Activated effector memory CD4-positive, alpha-beta T cell treated with Interleukin-2 at 50 U/mL for 16 hours (primary cell): ENCODE measurements around the gene MYO1E.
"Not testable (repeated sequence)": the region's sequence is repeated elsewhere in the genome, so short reads cannot be mapped to it uniquely, and the experiment has no call there.

Source experiments
- DNase-seq: peaks from one replicate; pipeline ENCODE4 v3.0.0-alpha.2; 2020

Gene MYO1E

GRCh38 chr15:59180945-59181600, 191.6 kb downstream of the MYO1E start:
- DNase-seq, result no peak

GRCh38 chr15:59179717-59180116, 193.0 kb downstream of the MYO1E start:
- DNase-seq, result no peak

GRCh38 chr15:59178151-59178695, 194.4 kb downstream of the MYO1E start:
- DNase-seq, result no peak

- DNase-seq, result no peak
Observed at GRCh38 chr15:59177317-59177660, 195.4 kb downstream of the MYO1E start.

- DNase-seq, result no peak
Observed at GRCh38 chr15:59176653-59177316, 195.9 kb downstream of the MYO1E start.

GRCh38 chr15:59174835-59175831, 197.5 kb downstream of the MYO1E start:
- no peak for DNase-seq

GRCh38 chr15:59174151-59174834, 198.4 kb downstream of the MYO1E start:
- no peak for DNase-seq

- no peak for DNase-seq
Observed at GRCh38 chr15:59173194-59173593, 199.5 kb downstream of the MYO1E start.

- no peak for DNase-seq
Observed at GRCh38 chr15:59172289-59172901, 200.3 kb downstream of the MYO1E start.

GRCh38 chr15:59171067-59171397, 201.6 kb downstream of the MYO1E start:
- no peak for DNase-seq

- no peak for DNase-seq
Observed at GRCh38 chr15:59170295-59171066, 202.2 kb downstream of the MYO1E start.

- DNase-seq, result no peak
Observed at GRCh38 chr15:59169251-59169708, 203.4 kb downstream of the MYO1E start.

GRCh38 chr15:59168536-59168935, 204.1 kb downstream of the MYO1E start:
- DNase-seq, result no peak

- DNase-seq, result no peak
Observed at GRCh38 chr15:59166601-59167265, 205.9 kb downstream of the MYO1E start.

GRCh38 chr15:59166166-59166565, 206.5 kb downstream of the MYO1E start:
- DNase-seq, result no peak

- no peak for DNase-seq
Observed at GRCh38 chr15:59165726-59166125, 206.9 kb downstream of the MYO1E start.

- not testable (repeated sequence) for DNase-seq
Observed at GRCh38 chr15:59162080-59162479, 210.6 kb downstream of the MYO1E start.

- DNase-seq, result no peak
Observed at GRCh38 chr15:59160880-59161593, 211.6 kb downstream of the MYO1E start.

GRCh38 chr15:59159210-59159609, 213.5 kb downstream of the MYO1E start:
- no peak for DNase-seq

GRCh38 chr15:59158701-59159034, 214.0 kb downstream of the MYO1E start:
- no peak for DNase-seq
